Measurements from ENCODE around the gene IGF2. TPM values are rescaled to one million over a fixed set of nuclear protein-coding genes. Genes with fewer than 3 reads are reported as not detected.

The IGF2 gene
- total RNA-seq, 1 donor from 2014 or later, result 56.5 TPM

DNA sequence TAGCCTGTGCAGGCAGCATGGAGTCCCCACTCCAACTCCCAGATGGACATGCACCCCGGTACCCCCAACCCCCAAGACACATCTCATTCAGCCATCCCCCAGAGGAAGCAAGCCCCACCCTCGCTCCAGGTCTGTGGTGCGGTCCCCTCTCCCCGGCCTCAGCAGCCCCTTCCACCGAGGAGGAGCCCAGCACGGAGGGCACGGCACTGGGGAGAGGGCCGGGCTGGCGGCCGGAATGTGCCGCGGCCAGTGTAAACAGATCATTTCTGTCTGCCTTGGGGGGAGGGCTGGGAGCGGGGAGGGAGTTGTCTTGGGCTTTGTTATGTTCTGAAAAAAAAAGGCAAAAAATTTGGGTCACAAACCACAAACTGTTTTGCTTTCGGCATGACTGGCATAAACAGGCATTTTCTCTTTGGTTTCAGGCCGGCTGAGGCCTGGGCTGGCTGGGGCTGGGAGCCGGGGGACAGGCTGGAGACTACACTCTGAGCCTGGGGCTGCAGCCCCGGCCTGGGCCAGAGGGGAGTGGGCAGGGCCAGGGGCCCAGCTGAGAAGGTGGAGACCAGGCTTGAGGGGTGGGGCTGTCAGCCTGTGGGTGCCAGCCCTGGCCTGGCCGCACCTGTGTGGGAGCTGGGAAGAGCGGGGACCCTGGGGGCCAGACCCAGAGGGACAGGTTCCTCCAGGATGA, 16.8 kb downstream of the IGF2 start:
- intact Hi-C loops (cut with DNase I), result no loop called here
- no peak overlapping the region for H3K27ac ChIP-seq
- no peaks in the 10 kb centered on the region for H3K4me1 ChIP-seq
- no peak for DNase-seq (ENCODE audit: extremely low spot score in 2 of 2)
- no peaks in the 10 kb centered on the region for H3K9me3 ChIP-seq
- H3K4me3 ChIP-seq, result no peak overlapping the region
- TF ChIP-seq, protein P1, sequence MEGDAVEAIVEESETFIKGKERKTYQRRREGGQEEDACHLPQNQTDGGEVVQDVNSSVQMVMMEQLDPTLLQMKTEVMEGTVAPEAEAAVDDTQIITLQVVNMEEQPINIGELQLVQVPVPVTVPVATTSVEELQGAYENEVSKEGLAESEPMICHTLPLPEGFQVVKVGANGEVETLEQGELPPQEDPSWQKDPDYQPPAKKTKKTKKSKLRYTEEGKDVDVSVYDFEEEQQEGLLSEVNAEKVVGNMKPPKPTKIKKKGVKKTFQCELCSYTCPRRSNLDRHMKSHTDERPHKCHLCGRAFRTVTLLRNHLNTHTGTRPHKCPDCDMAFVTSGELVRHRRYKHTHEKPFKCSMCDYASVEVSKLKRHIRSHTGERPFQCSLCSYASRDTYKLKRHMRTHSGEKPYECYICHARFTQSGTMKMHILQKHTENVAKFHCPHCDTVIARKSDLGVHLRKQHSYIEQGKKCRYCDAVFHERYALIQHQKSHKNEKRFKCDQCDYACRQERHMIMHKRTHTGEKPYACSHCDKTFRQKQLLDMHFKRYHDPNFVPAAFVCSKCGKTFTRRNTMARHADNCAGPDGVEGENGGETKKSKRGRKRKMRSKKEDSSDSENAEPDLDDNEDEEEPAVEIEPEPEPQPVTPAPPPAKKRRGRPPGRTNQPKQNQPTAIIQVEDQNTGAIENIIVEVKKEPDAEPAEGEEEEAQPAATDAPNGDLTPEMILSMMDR (IDR thresholded peaks at IDR 0.05), result no peak
- no peak for TF ChIP-seq POLR2AphosphoS5 (IDR thresholded peaks at IDR 0.05; ENCODE audit: insufficient read depth in 1 of 2, low read depth in 1 of 2)
- TF ChIP-seq POLR2A (IDR thresholded peaks at IDR 0.05), result no peak
- H3K27me3 ChIP-seq, result no peaks in the 10 kb centered on the region
- H3K36me3 ChIP-seq, result no peaks in the 10 kb centered on the region

DNA sequence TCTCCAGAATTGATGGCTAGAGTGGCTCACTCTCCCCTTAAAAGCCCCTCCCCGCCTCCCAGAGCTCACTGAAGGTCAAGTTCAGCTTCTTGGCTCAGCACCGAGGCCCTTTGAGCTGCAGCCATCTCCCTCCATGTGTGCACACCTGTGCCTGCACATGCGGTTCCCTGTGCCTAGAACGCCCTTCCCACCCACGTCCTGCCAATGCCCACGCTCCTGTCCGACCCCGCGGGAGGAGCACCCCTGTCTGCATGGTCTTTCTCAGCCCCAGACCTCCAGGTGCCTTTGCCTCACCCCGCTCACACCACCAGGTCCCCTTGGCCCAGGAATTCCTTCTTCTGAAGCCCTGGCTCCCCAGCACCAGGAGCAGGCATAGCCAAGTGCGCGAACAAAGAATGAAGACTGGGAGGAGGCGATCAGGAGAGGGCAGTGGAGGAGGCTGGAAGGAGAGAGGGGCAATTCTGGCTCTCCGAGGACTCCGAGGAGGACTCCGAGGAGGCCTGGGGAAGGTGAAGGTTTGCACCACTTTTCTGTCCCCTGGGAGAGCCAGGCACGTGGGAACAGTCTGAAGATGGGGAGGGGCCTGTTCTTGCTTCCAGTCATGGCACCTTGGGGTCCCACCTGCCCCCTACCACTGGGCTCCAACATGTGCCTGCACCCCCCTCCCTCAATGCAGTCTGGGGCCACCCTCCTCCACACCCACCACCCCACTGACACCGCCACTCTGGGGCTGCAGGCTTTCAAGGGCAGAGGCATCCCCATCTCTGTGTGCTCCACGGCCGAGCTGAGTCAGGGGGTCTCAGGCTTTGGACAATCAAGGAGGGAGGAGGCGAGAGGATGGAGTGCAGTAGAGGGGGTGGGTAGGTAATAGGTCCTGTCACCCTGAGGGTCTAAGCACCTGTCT, 17.7 kb downstream of the IGF2 start:
- intact Hi-C loops (cut with DNase I), result no loop called here
- Histone ChIP-seq H3K27me3 (no peaks in the 10 kb centered on the region), H3K4me1 (no peaks in the 10 kb centered on the region), H3K9me3 (peaks cover 3% of the 10 kb centered on the region), H3K27ac (no peak overlapping the region), H3K4me3 (no peak overlapping the region), H3K36me3 (no peaks in the 10 kb centered on the region)
- no peak for DNase-seq (ENCODE audit: extremely low spot score in 2 of 2)
- TF ChIP-seq POLR2A (IDR thresholded peaks at IDR 0.05) (no peak), POLR2AphosphoS5 (IDR thresholded peaks at IDR 0.05; ENCODE audit: insufficient read depth in 1 of 2, low read depth in 1 of 2) (no peak)
- TF ChIP-seq, protein P1 (IDR thresholded peaks at IDR 0.05), result no peak

DNA sequence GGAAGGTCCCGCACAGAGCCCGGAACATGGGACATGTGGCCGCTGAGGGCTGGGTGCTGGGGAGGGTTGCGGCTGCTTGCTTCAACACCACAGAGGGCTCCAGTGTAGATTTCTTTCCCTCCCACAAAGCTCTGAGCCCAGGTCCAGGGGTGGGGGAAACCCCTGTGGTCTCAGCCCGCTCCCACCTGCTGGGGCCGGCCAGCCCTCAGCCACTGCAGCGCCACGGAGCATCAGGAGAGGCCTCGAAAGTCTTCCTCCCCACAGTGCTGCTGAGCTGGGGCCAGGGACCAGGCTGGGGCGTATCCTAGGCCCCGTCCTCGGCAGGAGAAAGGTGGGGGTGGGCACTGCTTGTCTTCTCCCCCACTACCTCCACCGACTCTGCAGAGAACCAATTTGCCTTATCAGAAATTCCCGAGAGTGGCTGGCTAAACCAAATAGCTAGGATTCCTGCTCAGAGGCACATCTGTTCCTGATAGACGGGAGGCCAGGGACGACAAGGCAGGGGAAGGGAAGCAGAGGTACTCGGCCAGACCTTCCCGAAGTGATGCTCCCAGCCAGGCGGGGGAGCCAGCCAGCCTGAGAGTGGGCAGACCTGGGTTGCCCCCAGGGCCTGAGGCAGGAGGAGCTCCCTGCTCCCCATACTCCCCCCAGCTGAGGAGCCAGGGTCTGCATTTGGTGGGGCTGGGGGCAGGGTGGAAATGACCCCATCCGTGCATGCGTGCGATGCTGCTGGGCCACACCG, 18.7 kb downstream of the IGF2 start:
- Histone ChIP-seq H3K4me3 (no peak overlapping the region), H3K27me3 (no peaks in the 10 kb centered on the region), H3K27ac (no peak overlapping the region), H3K9me3 (peaks cover 5% of the 10 kb centered on the region), H3K36me3 (no peaks in the 10 kb centered on the region), H3K4me1 (no peaks in the 10 kb centered on the region)
- TF ChIP-seq, protein P1 (IDR thresholded peaks at IDR 0.05), result no peak
- TF ChIP-seq POLR2AphosphoS5 (IDR thresholded peaks at IDR 0.05; ENCODE audit: insufficient read depth in 1 of 2, low read depth in 1 of 2) (no peak), POLR2A (IDR thresholded peaks at IDR 0.05) (no peak)
- no peak for DNase-seq (ENCODE audit: extremely low spot score in 2 of 2)
- intact Hi-C loops (cut with DNase I), result no loop called here

DNA sequence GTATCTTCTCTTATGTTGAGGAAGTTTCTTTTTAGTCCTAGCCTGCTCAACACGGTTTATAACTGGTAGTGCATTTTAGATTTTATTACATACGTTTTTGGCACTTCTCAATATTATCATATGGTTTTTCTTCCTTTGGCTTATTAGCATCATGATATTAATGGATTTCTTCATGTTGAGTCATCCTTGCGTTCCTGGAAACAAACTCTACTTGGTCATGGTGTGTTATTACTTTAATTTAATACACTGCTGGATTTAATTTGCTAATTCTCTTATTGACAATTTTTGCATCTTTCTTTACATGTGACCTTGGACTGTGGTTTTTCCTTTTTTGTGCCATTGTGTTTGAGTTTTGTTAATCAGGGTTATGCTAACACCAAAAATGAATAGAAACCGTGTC, 20.5 kb downstream of the IGF2 start:
- DNase-seq (ENCODE audit: extremely low spot score in 2 of 2), result no peak
- H3K27me3 ChIP-seq, result no peaks in the 10 kb centered on the region
- H3K27ac ChIP-seq, result no peak overlapping the region

More for the DNA sequence above, 20.5 kb downstream of the IGF2 start:
- Histone ChIP-seq H3K4me1 (no peaks in the 10 kb centered on the region), H3K4me3 (no peak overlapping the region), H3K36me3 (no peaks in the 10 kb centered on the region), H3K9me3 (peaks cover 5% of the 10 kb centered on the region)
- intact Hi-C loops (cut with DNase I), result no loop called here
- TF ChIP-seq POLR2AphosphoS5 (IDR thresholded peaks at IDR 0.05; ENCODE audit: insufficient read depth in 1 of 2, low read depth in 1 of 2), result no peak
- TF ChIP-seq, protein P1 (IDR thresholded peaks at IDR 0.05), result no peak
- no peak for TF ChIP-seq POLR2A (IDR thresholded peaks at IDR 0.05)

Data from vagina (tissue), 2 donors.